BJ (cell line): Measurements from ENCODE around the gene CD84. TPM values are rescaled to one million over a fixed set of nuclear protein-coding genes. Genes with fewer than 3 reads are reported as not detected.
"Not testable (repeated sequence)": the region's sequence is repeated elsewhere in the genome, so short reads cannot be mapped to it uniquely, and the experiment has no call there.

Source experiments
- CTCF ChIA-PET: fragments of 350-600 bp; formaldehyde crosslinking; extraction: SDS; loops from one replicate; lab custom pipeline; 2021; ENCODE audit warnings: antibody characterized with exemption, inconsistent platforms; lab: Yijun Ruan, JAX
- POLR2A ChIA-PET: fragments of 300-600 bp; sonication (Branson Sonifier 250); formaldehyde crosslinking; extraction: SDS; loops from one replicate; lab custom pipeline; 2021; ENCODE audit warnings: antibody characterized with exemption; lab: Charles Lee
- DNase-seq: peaks from one replicate; pipeline ENCODE4 v3.0.0-alpha.2; 2011; ENCODE audit warnings: low read depth
- H3K27me3 ChIP-seq: 2 replicates; pipeline ENCODE4 v1.6.0; 2011; ENCODE audit warnings: low read length; ENCODE audit not compliant: control insufficient read depth, insufficient read depth
- H3K36me3 ChIP-seq: 2 replicates; pipeline ENCODE4 v1.5.1; 2011; ENCODE audit warnings: low read length; ENCODE audit not compliant: control insufficient read depth, insufficient read depth
- H3K4me3 ChIP-seq: 2 replicates; pipeline ENCODE4 v1.5.1; 2011; ENCODE audit warnings: low read depth, mild to moderate bottlenecking, control low read depth, low read length
- polyA plus RNA-seq: library from polyadenylated mRNA; depleted of rRNA; stranded (reverse); fragments of >200 nt; gene quantifications from 2 replicates; pipeline ENCODE4 v1.2.3, GENCODE V29; 2011
- TF ChIP-seq, protein P1 (sequence below): IDR thresholded peaks from 2 replicates; pipeline ENCODE4 v1.5.1; 2011; ENCODE audit warnings: low read depth, mild to moderate bottlenecking, control low read depth, inconsistent platforms, low read length, moderate library complexity; ENCODE audit not compliant: insufficient read depth

CD84 gene
- polyA plus RNA-seq, 1 experiment, result not detected

DNA sequence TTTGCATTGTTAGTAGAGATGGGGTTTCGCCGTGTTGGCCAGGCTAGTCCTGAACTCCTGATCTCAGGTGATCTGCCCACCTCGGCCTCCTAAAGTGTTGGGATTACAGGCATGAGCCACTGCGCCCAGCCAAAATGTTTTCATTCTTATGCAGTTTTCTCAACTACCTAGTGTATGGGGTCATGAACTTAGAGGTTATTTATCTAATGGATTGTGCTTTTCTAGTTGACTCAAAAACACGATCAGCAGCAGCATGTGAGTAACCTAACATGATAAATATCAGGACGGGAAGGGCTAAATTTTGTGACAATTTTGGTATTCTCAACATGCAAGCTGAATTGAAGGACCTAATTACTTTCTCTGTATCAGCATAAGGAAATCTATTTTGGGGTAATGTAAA lies 9.2 kb upstream of the CD84 start:
- no peak for DNase-seq
- Histone ChIP-seq H3K4me3 (no peak overlapping the region), H3K36me3 (no peaks in the 10 kb centered on the region), H3K27me3 (no peaks in the 10 kb centered on the region)
- ChIA-PET CTCF (no interaction called here), POLR2A (no interaction called here)
- TF ChIP-seq, protein P1, sequence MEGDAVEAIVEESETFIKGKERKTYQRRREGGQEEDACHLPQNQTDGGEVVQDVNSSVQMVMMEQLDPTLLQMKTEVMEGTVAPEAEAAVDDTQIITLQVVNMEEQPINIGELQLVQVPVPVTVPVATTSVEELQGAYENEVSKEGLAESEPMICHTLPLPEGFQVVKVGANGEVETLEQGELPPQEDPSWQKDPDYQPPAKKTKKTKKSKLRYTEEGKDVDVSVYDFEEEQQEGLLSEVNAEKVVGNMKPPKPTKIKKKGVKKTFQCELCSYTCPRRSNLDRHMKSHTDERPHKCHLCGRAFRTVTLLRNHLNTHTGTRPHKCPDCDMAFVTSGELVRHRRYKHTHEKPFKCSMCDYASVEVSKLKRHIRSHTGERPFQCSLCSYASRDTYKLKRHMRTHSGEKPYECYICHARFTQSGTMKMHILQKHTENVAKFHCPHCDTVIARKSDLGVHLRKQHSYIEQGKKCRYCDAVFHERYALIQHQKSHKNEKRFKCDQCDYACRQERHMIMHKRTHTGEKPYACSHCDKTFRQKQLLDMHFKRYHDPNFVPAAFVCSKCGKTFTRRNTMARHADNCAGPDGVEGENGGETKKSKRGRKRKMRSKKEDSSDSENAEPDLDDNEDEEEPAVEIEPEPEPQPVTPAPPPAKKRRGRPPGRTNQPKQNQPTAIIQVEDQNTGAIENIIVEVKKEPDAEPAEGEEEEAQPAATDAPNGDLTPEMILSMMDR, result no peak

DNA sequence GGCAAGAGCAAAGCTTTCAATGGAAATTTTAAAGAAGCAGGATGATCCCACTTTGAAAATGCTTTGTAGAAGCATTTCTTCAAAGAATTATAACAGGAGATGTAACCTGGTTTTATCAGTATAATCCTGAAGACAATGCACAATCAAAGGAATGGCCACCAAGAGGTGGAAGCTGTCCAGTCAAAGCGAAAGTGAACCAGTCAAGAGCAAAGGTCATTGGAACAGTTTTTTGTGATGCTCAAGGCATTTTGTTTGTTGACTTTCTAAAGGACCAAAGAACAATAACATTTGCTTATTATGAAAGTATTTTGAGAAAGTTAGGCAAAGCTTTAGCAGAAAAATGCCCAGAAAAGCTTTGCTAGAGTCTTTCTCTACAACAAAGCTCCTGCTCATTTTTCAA lies 5.5 kb upstream of the CD84 start:
- H3K4me3 ChIP-seq, result no peak overlapping the region
- DNase-seq, result no peak
- POLR2A ChIA-PET, result no interaction called here
- TF ChIP-seq, protein P1, result no peak
- CTCF ChIA-PET, result interaction anchor here (1.1 kb wide), 1 partner anchor 10 kb away, joined by 3 read pairs; no protein-coding TSS in a partner anchor
- H3K27me3 ChIP-seq, result no peaks in the 10 kb centered on the region
- no peaks in the 10 kb centered on the region for H3K36me3 ChIP-seq

DNA sequence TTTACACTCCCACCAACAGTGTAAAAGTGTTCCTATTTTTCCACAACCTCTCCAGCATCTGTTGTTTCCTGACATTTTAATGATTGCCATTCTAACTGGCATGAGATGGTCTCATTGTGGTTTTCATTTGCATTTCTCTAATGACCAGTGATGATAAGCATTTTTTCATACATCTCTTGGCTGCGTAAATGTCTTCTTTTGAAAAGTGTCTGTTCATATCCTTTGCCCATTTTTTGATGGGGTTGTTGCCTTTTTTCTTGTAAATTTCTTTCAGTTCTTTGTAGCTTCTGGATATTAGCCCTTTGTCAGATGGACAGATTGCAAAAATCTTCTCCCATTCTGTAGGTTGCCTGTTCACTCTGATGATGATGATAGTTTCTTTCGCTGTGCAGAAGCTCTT lies 3.7 kb upstream of the CD84 start:
- H3K27me3 ChIP-seq, H3K36me3 ChIP-seq, CTCF ChIA-PET, POLR2A ChIA-PET, H3K4me3 ChIP-seq, DNase-seq: not testable (repeated sequence)

DNA sequence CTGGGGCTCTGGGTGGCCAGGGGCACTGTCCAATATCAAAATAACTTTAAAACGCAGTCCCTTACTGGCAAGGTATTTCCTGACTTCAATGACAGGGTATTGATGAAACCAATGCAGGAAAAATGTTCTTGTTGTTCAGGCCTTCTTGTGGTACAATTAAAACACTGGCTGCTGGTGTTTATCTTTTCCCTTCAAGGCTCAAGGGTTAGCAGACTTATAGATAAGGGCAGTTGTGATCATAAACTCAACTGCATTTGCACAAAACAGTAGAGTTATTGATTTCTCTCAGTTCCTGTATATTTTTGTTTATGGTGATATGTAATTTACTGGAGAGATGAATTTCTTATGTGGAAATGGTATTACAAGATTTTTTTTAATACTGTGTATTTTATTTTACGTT lies 2.7 kb upstream of the CD84 start:
- TF ChIP-seq, protein P1, result no peak
- Histone ChIP-seq H3K4me3 (no peak overlapping the region), H3K36me3 (no peaks in the 10 kb centered on the region), H3K27me3 (no peaks in the 10 kb centered on the region)
- POLR2A ChIA-PET, result no interaction called here
- DNase-seq, result no peak
- CTCF ChIA-PET, result no interaction called here

DNA sequence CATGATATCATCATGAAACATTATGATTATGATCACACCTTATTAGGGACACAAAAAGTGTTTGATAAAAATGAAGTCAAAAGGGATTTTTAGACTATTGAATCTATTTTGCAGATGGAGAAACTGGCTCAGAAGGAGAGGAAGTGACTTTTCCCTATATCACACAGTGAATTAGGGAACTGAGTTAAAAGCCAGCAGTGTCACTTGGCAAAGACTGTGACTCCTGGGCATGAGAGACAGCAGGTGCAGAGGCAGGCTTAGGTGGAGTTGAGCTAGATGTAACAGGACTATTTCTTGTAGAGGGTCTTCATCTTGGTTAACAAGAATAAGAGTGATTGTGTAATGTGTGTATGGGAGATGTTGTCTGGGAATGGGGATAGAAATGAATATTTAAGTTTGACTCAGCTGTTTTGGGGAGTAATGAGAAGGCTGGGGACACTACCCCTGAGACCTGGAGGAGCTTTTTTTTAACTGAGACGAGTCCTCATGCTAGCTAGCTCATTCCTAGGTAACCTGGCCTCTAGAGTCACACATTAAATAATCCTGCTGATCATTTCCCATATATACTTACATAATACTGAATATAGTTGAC lies 1.0 kb upstream of the CD84 start:
- no peaks in the 10 kb centered on the region for H3K27me3 ChIP-seq
- no peak overlapping the region for H3K4me3 ChIP-seq
- DNase-seq, result no peak
- ChIA-PET CTCF (no interaction called here), POLR2A (no interaction called here)
- no peaks in the 10 kb centered on the region for H3K36me3 ChIP-seq
- TF ChIP-seq, protein P1, result no peak

DNA sequence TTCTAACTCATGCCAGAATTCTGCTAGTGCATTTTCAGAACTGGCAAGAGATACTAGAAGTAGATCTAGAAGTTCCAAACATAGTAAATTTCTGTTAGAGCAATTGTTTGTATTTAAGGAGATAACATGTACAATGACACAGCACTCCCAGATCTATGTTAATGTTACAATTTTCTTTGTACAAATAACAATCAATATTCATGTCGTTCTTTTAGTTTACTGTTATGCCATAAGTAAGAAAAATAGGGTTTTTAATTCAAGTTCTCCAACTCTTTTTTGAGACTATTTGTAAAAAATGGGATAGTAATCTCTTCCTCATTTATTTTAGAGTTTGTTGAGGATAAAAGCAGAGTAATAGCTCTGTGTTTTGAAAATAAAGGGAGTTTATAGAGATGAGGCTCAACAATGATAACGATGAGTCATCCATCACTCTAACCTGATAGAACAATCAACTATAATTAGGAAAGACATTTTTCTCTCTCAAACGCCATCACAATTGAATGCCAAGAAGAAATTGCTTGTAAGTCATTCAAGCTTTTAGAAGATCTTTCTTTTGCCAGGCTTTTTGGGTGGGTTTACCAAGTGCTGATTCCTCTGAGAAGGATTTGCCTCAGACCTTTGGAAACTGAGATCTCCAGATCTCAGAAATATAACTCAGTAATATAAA lies 638 bp downstream of the CD84 start:
- CTCF ChIA-PET, result no interaction called here
- Histone ChIP-seq H3K36me3 (no peaks in the 10 kb centered on the region), H3K4me3 (no peak overlapping the region), H3K27me3 (no peaks in the 10 kb centered on the region)
- no peak for DNase-seq
- TF ChIP-seq, protein P1, result no peak
- POLR2A ChIA-PET, result no interaction called here
